ENCODE results near the gene CLDN34.

DNA sequence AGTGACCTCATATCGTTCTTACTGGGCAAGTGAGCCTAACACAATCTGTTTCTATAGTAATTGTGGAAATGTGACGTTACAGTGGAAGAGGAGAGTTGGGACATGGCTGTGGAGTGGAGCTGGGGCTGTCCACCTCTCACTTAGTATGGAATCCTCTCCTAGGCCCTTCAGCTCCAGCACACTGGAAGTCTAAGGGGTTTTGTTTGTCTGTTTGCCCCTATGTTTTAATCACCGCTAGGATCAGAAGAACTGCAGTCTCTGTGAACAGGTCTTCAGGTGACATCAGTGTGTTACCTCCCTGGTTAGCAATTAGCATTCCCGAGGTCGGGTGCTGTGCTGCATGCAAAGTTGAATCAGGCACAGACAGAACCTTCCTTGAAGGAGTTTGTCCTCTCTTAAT lies 49.3 kb upstream of the CLDN34 start:
- TF ChIP-seq POLR2AphosphoS5 (IDR thresholded peaks at IDR 0.05; ENCODE audit: low read depth, low read length) (no peak), POLR2A (IDR thresholded peaks at IDR 0.05; ENCODE audit: low read depth, low read length) (no peak), TAF1 (IDR thresholded peaks at IDR 0.05; ENCODE audit: low read depth, low read length) (no peak), SPI1 (IDR thresholded peaks at IDR 0.05; ENCODE audit: low read depth, low read length) (no peak)
